Ureter (tissue), 1 donor: ENCODE data around the gene ANG. TPM values are rescaled to one million over a fixed set of nuclear protein-coding genes. Genes with fewer than 3 reads are reported as not detected.
"Not testable (repeated sequence)": the region's sequence is repeated elsewhere in the genome, so short reads cannot be mapped to it uniquely, and the experiment has no call there.

Experiments
- DNase-seq: peaks from one replicate; pipeline ENCODE4 v3.0.0-alpha.2; 2020; ENCODE audit warnings: low spot score
- total RNA-seq: library from RNA; stranded (reverse); gene quantifications from one replicate; pipeline ENCODE4 v1.2.4, GENCODE V29; 2023
- donor health status: DM: yes; HTN: yes; CAD: no.

The ANG gene
- 5.5 TPM for total RNA-seq

DNA sequence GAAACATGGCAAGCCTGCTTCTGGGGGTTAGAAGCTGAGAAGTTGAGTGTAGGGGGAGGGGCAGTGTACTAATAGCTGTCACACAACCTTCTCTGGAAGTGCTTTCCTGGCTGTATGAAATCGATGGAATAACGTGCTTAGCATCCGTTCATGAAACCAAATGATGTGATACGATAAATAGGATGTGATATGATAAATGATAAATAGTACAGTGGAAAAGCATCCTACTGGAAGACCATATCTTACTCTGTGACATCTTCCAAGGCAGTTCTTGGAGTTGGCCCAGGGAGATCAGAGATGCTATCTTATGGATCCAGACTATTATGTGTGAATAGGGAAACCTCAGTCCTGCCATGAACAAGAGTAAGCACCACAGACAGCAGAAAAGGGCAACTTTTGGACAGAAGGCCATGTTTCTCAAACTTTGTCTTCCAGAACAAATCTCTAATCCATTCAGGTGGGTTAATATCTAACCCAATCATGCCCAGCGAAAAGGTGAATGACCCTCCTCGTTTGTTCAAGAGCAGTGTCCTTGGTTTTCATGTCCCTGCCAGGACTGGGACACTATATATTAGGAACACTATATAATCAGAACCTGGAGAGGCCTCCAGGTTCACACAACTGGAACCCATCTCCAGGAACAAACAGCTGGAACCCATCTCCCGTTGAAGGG is at the start of gene ANG:
Gene ANG, plus strand, starts transcription at position 598 of the 673 bp plus-strand sequence. CDS start 4,801 bp downstream, outside the sequence.
- no peak for DNase-seq

- DNase-seq: no peak
Measured at GRCh38 chr14:20641591-20641990, 47.0 kb upstream of the ANG start, which contains the start of gene OR6S1. Gene OR6S1 (minus strand): TSS chr14:20641691. CDS start chr14:20641691, 0 bp downstream.

DNA sequence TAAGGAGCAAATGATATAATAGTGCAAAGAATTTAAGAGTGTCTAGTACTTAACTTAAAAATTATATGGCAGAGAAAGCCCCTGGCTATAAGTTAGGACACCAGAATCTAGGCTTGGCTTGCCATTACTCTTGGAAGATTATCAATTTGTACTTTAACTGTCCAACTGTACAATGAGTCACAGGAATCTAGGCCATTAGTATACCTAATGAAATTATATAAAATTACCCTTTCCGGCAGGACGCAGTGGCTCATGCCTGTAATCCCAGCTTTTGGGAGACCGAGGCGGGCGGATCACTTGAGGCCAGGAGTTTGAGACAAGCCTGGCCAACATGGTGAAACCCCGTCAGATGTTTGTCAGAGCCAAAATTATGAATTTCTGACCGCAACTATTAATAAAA is 46.4 kb upstream of the ANG start:
- no peak for DNase-seq

- not testable (repeated sequence) for DNase-seq
Measured at GRCh38 chr14:20642755-20643154, 45.8 kb upstream of the ANG start.

DNA sequence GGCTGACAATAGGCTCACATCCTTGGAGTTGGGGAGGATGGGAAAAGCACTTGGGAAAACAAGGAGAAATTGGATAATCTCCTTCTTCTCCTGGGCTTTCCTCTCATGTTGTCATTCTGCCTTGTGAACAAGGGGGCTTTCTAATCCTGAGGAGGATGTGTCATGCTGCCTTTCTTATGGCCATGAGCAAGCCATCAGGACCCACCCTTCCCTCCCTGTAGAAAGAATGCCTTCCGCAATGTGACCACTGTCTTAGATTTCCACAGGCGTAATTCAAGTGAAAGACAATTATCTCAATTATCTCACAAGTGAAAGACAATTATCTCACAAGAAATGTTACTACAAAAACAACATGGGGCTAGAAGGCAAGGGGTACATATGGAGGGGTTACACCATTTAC is 44.0 kb upstream of the ANG start:
- no peak for DNase-seq

GRCh38 chr14:20645481-20645880 is 43.1 kb upstream of the ANG start:
- DNase-seq: no peak

DNA sequence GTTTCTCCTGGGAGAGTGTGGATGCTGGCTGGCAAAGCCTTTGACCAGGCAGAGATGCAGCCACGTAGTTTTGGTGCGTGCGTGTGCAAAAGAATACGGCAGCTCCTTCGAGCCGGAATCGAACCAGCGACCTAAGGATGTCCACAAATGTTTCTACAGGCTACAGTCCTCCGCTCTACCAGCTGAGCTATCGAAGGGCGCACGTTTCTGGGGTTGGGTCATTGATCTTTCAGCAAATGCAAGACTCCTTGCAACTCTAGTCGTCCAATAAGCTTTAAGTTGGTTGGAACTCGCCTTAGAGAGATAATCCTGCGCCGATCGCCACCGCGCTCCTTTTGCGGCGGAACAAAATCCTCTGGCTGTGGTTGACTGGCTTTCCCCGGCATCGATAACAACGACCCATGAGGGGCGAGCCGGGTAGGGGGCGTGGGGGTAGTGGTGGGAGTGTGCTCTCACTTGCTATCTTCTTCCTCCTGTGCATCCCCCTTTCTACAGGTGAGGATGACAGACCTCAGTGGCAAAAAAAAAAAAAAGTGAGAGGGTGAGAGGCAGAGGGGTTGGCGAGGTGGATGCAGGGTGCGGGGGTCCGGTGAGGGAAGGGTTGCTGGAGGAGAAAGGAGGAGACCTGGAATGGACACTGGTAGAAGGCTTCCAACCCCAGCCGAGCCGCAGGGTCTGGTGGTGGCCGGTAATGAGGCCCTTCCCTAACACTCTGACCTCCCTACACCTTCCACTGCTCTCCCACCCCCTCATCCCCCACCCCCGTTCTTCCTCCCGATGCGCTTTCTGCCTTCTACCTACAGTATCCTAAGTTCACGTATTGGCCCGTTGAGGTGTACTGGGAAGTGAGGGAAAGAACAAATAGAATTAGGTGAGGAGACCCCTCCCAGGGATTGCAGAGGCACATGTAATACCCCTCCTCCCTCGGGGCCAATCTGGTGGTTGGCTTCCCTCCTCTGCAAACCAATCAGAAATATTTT is 35.3 kb upstream of the ANG start:
- DNase-seq: no peak

DNA sequence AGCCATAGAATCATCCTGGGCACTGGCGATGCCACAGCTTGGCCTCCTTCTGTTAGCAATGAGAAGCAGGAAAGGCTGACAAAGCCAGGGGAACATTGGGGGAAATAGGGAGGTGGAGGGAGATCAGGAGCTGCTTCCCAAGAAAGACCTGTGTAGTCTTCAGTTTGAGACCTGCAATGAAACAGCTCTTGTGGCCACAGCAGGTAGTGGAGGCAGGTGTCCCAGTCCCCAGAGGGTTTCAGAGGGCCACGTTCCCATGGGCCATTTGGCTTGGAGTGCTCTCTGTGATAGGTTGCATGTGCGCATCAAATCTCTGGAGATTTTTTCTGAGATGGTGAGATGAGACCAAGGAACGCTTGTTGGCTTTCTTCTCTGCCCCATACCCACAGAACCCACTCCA is 32.7 kb upstream of the ANG start:
- DNase-seq: no peak

- no peak for DNase-seq
Measured at GRCh38 chr14:20656274-20656673, 32.3 kb upstream of the ANG start.

DNA sequence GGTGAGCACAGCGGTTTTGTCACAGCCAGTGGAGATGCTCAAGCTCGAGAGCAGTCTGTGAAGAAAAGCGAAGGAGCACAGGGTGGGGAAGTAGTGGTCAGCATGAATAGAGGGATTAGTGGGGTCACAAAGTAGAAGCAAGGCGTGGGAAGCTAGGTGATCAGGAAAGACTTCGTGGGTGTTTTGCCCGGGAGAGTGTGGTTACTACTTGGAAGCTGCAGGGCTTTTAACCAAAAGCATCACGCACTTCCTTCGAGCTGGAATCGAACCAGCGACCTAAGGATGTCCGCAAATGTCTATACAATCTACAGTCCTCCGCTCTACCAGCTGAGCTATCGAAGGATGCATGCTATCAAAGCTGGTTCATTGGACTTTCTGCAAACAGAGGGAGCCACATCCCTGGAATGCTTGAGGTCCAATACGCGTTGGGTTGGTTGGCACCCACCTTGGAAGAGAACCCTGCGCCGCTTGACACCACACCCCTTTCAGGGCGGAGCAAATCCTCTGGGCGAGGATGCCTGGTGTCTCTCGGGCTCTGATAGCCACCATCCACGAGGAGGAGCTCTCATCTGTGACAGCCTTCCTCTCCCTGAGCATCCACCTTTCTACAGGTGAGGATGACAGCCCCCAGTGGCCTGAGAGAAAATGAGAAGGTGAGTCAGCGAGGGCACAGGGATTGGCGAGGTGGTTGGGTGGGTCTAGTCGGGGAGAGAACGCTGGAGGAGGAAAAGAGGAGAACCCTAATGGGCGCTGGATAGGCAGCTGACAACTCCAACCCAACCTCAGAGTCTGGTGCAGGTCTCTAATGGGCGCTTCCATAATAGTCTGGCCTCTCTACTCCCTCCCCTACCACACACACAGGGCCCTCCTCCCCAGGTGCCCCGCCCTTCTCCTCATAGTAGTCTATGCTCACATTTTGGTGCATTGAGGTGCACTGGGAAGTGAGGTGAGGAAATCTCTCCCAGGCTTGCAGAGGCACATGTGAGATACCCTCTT is 31.1 kb upstream of the ANG start:
- DNase-seq: no peak

GRCh38 chr14:20658246-20658645 is 30.3 kb upstream of the ANG start:
- DNase-seq: no peak

GRCh38 chr14:20659336-20659735 is 29.2 kb upstream of the ANG start:
- no peak for DNase-seq

DNA sequence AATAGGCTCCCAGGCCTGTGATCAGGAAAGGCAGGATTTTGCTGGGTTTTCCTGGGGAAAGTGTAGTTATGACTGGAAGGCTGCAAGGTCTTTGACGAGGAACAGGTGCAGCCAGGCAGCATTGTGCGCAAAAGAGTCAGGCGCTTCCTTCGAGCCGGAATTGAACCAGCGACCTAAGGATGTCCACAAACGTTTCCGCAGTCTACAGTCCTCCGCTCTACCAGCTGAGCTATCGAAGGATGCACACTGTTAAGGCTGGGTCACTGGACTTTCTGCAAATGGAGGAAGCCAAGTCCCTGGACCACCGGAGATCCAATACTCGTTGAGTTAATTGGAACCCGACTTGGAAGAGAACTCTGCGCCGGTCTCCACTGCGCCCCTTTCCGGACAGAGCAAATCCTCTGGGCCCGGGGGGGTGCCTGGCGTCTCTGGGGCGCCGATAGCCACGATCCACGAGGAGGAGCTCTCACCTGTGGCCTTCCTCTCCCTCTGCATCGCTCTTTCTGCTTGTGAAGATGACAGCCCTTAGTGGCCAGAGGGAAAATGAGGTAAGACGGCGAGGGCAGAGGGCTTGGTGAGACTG is 28.7 kb upstream of the ANG start:
- DNase-seq: no peak

DNA sequence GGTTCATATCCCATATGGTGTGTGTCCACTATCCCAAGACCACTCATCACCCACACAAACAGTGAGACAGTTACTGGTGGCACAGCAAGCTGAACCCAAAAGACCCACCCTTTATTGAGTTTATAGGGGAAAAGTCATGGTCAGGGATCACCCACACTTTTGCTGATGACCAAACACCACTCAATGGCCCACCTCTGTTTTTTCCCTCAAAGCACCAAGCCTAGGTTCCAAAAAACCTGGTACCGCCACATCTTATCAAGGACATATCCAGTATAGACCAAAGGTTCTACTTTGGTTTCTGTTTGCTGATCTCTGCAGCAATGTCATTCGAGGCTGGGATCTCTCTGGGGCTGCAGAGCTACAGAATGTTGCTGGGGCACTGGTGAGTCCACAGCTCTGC is 27.4 kb upstream of the ANG start:
- DNase-seq: no peak

DNA sequence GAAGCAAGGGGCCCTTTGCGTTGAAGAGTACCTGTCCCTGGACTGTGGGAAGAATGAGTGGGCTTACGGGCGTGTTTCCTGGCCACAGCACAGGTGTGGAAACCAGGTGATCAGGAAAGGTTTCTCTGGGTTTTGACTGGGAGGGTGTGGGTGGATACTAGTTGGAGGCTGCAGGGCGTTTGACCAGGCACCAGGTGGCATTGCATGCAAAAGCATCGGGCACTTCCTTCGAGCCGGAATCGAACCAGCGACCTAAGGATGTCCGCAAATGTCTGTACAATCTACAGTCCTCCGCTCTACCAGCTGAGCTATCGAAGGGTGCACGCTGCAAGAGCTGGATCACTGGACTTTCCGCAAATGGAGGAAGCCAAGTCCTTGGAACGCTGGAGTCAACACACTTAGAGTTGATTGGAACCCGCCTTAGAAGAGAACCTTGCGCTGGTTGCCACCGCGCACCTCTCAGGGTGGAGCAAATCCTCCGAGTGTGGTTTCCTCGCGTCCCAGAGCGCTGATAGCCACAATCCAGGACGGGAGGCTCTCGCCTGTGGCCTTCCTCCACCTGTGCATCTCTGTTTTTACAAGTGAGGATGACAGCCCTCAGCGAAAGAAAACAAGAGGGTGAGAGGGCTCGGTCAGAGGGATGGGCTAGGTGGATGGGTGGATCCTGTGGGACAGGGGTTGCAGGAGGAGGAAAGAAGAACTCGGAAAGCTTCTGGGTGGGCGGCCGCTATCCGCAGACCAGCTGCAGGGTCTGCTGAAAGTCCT is 25.4 kb upstream of the ANG start:
- DNase-seq: peak; percentile 78

GRCh38 chr14:20666400-20666961 is 22.1 kb upstream of the ANG start:
- DNase-seq: not testable (repeated sequence)

GRCh38 chr14:20667957-20668356 is 20.6 kb upstream of the ANG start:
- no peak for DNase-seq

GRCh38 chr14:20668969-20669368 is 19.6 kb upstream of the ANG start:
- no peak for DNase-seq

DNA sequence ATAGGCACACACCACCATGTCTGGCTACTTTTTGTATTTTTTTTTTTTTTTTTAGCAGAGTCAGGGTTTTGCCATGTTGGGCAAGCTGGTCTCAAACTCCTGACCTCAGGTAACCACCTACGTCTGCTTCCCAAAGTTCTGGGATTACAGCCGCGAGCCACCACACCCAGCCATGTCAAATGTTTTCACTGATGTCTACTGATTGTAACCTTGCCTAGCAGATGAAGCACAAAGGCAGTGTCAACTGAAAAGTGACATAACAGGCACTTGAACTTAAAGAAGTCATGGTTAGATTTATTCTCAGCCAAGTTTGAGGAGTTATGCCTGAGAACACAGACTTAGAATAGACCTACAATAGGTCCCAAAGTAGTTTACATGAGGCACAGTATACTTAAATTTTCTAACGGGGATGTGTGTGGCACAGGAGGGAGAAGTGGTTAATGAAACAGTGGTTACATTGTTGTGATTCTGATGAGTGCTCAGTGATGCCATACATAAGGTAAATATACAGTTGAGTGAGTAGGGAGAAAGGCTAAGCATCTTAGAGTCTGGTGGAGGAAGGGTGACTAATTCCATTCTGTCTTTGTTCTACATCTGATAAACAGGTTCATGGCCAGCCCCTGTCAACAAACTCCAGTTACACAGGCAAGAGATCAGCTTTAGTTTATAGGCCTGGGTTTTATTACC is 16.8 kb upstream of the ANG start:
- no peak for DNase-seq

- no peak for DNase-seq
Measured at GRCh38 chr14:20675669-20676068, 12.9 kb upstream of the ANG start.
